HG02623 (cell line): ENCODE data around the gene LCE2D.
"Not testable (repeated sequence)": the region's sequence is repeated elsewhere in the genome, so short reads cannot be mapped to it uniquely, and the experiment has no call there.

Source experiments
- ATAC-seq: cut with Tn5 transposase; IDR thresholded peaks from one replicate; pipeline ENCODE4 v1.9.1; 2021; ENCODE audit warnings: moderate library complexity; ENCODE audit not compliant: unreplicated experiment

The LCE2D gene

DNA sequence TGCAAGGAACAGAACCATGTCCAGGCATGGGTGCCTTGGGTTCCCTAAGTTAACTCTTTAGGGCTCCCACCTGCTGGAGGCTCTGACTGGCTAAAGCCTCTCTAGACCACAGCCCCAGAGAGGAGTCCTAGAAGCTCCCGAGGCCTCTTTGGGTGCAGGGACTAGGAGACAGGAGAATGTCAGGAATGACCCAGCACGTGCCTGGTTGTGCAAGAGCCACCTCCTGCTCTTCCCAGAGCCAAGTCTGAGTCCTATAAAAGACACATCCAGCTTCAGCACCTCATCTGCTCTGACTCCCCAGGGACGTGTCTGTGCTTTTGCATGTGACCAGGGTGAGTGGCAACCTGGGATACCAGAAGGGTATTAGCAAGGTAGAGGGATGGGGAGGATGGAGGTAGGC is at the start of gene LCE2D:
TSS of gene LCE2D (plus strand) at position 283 of the 400 bp plus-strand sequence. CDS start 726 bp downstream, outside the sequence.
- ATAC-seq, result no peak

- no peak for ATAC-seq
These were observed 49.7 kb upstream of the LCE2D start, which contains the start of gene LCE3B for GRCh38 chr1:152613511-152613910. Gene LCE3B, plus strand, starts transcription at chr1:152613811. Its CDS starts 0 bp downstream, at chr1:152613811.

GRCh38 chr1:152621993-152622392 is 41.2 kb upstream of the LCE2D start:
- ATAC-seq, result no peak

DNA sequence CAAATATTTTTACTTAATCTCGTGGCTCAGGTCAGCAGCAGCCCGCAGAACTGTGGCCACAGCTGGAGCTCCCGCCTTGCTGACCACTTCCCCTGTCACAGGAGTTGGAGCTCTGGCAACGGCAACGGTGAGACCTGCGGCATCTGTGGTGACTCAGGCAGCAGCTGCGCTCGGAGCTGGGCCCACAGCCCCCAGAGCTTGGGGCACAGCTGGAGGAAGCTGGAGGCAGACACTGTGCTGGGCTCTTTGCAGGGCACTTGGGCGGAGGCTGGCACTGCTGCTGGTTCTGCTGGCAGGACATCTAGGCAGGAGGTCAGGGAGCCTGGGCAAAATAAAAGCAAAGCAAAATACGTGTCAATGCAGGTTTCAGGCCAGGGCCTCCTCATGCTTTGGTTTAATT is 40.4 kb upstream of the LCE2D start, which contains the start of gene LCE3A:
TSS of gene LCE3A (minus strand) at position 301 of the 400 bp plus-strand sequence. CDS start at position 301, 0 bp downstream.
- ATAC-seq, result no peak

- ATAC-seq, result no peak
These were observed 39.9 kb upstream of the LCE2D start for GRCh38 chr1:152623203-152623844.

- no peak for ATAC-seq
These were observed 36.4 kb upstream of the LCE2D start for GRCh38 chr1:152626744-152627143.

DNA sequence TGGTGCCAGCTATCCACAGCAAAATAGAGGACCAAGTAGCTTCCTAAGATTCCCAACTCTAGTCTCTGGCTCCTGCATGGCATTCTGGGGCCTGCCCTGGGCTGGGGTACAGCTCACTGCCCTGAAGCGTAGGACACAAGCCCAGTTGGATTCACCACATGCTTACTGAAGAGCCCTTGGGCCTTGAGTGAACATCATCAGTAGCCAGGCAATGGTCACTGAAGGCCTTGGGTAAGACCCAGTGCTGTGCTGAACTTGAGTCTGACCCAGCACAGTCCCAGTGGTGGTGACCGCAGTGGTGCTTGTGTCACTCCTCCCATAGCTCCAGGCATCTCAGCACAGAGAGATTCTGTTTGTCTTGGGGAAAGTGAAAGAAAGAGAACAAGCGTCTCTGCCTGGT is 32.6 kb upstream of the LCE2D start:
- no peak for ATAC-seq

- ATAC-seq, result no peak
These were observed 22.8 kb upstream of the LCE2D start for GRCh38 chr1:152640351-152640750.

DNA sequence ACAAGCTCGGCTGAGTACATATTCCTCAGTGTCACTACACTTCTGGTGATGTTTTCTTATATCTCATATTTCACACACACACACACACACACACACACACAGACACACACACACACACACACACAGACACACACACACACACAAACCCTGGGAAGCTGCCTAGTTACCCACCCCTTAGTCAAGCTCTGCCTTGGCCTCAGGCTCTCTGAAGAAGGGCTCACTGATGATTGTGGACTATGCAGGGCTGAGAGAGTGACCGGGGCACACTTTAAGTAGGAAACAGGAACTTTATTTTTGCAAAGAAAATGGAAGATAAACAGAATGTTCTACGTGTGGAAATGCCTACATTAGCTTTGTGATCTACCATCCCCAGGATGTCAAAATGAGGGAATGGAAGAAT is 19.2 kb upstream of the LCE2D start:
- ATAC-seq, result no peak

GRCh38 chr1:152645146-152645545 is 18.0 kb upstream of the LCE2D start:
- ATAC-seq, result no peak

- no peak for ATAC-seq
These were observed 16.5 kb upstream of the LCE2D start for GRCh38 chr1:152646656-152647055.

DNA sequence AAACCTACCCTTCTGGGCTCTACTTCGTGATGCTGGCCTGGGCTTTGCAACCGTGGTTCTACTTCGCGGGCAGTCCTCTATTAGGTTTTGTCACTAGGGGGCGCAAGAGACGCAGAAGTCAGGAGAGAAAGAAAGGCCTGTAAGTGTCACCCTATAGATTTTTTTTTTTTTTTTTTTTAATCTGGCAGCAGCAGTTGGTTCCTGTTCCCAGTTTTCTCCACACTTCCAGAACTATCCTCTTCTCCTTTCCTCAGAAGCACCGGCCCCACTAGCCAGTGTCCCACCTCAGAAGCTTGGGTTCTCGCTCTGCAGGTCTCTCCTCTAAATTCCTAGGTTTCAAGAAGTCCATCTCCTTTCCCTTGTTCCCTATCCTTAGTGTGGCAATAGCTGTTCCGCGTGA is 9.1 kb upstream of the LCE2D start:
- ATAC-seq, result no peak

DNA sequence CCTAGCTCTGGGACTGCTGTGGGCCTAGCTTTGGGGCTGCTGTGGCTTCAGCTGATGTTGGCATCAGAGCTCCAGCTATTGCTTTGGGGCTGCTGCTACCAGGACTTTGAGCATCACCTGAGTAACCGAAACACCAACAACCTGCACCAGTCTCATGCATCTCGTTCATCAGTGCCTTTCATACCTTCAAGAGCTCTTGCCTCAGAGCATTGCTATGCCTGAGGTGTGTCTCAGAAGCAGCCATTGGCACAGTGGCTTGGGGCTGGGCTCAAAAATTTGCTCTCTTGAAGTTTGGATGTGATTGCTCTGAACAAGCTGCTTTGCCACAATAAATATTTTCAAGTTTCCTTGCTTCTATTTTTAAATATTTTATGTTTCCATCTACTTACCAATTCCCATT is 6.7 kb upstream of the LCE2D start:
- ATAC-seq, result no peak

GRCh38 chr1:152657677-152658076 is 5.5 kb upstream of the LCE2D start:
- no peak for ATAC-seq

DNA sequence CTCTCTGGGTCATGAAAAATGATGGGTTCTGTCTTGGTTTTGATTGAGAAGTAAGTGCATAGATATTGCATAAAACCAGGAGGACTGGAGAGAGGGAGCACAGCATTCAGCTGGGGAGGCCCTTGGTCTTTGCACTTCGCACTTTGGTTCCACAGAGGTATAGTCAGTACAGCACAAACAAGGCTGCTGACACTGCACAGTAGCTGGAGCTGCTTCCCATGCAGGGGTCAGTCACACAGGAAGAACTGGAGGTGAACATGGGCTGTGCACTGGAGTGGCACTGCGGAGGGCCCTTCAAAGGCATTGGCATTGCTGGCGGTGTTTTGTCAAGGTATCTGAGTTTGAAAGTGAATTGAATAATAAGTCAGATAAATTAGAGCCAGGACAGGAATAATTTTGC is 4.5 kb upstream of the LCE2D start:
- no peak for ATAC-seq

- ATAC-seq, result not testable (repeated sequence)
These were observed 3.0 kb downstream of the LCE2D start for GRCh38 chr1:152666171-152666570.

DNA sequence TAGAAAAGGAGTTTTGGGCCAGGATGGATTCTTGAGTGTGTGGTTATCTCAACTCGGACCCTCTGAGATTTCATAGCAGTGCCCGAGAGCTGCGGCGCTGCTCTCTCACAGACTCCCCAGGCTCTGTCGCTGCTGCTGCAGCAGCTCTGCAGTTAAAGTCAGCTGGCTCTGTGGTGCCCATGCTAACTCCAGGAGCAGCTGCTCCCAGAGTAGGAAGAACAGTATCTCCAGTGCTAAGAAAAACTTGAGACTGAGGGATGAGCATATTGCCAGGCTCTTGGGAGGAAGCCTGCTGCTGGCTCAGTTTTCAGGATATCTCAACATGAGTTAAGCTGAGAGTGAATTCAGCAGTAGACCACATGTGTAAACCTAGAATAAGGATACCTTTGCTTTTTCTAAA is 4.5 kb downstream of the LCE2D start:
- no peak for ATAC-seq

DNA sequence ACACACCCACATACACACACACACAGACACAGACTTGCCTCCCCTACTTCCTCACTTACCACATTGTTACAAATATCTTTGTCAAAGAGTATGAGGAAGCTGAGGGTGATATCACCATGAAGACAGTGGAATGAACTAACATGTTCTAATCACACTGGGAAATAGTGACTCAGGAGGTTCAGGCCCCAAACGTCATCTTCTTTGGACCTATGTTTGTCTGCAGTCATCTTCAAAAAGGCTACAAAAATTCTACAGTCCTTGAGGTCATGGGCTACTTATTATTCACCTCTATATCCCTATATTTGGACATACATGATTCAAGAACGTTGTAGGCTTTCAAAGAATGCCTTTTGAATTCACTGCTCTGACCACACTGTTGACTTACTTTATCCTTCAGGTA is 9.8 kb downstream of the LCE2D start:
- no peak for ATAC-seq

GRCh38 chr1:152674983-152675382 is 11.8 kb downstream of the LCE2D start, which contains the start of gene LCE2C:
Gene LCE2C, plus strand, starts transcription at chr1:152675279. Its CDS starts 737 bp downstream, at chr1:152676016.
- not testable (repeated sequence) for ATAC-seq

GRCh38 chr1:152679459-152679858 is 16.3 kb downstream of the LCE2D start:
- no peak for ATAC-seq

DNA sequence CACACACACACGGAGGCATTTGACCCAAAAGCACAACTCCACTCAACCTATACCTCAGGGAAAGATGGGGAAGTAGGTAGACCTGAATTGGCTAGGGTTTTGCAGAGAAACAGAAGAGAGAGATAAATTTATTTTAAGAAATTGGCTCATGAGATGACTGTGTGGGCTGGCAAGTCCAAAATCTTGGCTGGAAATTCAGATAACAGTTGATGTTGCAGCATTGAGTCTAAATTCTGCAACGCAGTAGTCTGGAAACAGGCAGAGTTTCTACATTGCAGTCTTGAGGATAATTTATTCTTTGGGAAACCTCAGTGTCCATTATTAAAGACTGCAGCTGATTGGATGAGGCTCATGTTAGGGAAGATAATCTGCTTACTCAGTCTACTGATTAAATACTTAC is 18.4 kb downstream of the LCE2D start:
- no peak for ATAC-seq

DNA sequence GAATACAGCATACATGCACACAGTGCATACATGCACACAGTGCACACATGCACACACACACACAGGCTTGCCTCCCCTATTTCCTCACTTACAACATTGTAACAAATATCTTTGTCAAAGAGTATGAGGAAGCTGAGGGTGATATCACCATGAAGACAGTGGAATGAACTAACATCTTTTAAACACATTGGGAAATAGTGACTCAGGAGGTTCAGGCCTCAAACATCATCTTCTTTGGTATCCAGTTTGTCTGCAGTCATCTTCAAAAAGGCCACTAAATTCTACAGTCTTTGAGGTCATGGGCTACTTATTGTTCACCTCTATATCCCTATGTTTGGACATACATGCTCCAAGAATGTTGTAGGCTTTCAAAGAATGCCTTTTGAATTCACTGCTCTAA is 20.7 kb downstream of the LCE2D start:
- ATAC-seq, result no peak

GRCh38 chr1:152685823-152686222 is 22.6 kb downstream of the LCE2D start, which contains the start of gene LCE2B:
Gene LCE2B, plus strand, starts transcription at chr1:152686123. Its CDS starts 721 bp downstream, at chr1:152686844.
- ATAC-seq, result not testable (repeated sequence)
